Measurements from ENCODE around the gene HADHA.
A peak's percentile ranks its signal among the peaks of the same experiment; 100 is the strongest.
"Not testable (repeated sequence)": the region's sequence is repeated elsewhere in the genome, so short reads cannot be mapped to it uniquely, and the experiment has no call there.

HADHA gene

DNA sequence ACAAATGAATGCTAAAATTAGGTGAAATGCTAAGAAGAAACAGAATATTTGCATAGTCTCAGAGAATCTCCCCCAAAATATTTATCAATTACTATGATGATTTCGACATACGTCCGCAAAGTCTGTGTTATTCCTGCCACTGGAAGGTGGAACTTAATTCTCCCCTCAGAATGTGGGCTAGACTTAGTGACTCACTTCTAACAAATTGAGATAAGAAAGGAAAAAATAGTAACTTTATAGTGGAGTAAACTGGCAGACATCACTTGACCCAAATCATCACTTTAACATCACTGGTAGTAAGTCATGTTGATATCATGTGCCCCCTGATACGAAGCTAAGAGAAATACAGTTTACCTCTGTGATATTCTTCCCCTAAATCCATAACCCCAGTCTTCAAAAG, 23.8 kb upstream of the HADHA start:
- H3K27me3 ChIP-seq (ENCODE audit: insufficient read depth, insufficient read length) = no peaks in the 10 kb centered on the region
- H3K9ac ChIP-seq (ENCODE audit: insufficient read length, low read depth) = no peak overlapping the region
- H3K36me3 ChIP-seq (ENCODE audit: insufficient read depth, insufficient read length, low read length) = peaks cover 11% of the 10 kb centered on the region
- H3K4me3 ChIP-seq (ENCODE audit: insufficient read length, low read depth) = no peak overlapping the region
- no peaks in the 10 kb centered on the region for H3K4me1 ChIP-seq (ENCODE audit: insufficient read depth, insufficient read length)
- H3K9me3 ChIP-seq (ENCODE audit: insufficient read depth, low read length) = no peaks in the 10 kb centered on the region
- no peak for DNase-seq (ENCODE audit: low read depth, low spot score)
- TF ChIP-seq YY1 (IDR thresholded peaks at IDR 0.05; ENCODE audit: insufficient read depth, insufficient read length) (no peak), ZNF274 (IDR thresholded peaks at IDR 0.05; ENCODE audit: low read depth, low read length) (no peak), SUZ12 (IDR thresholded peaks at IDR 0.05; ENCODE audit: extremely low read depth, insufficient read depth, insufficient read length) (no peak)

DNA sequence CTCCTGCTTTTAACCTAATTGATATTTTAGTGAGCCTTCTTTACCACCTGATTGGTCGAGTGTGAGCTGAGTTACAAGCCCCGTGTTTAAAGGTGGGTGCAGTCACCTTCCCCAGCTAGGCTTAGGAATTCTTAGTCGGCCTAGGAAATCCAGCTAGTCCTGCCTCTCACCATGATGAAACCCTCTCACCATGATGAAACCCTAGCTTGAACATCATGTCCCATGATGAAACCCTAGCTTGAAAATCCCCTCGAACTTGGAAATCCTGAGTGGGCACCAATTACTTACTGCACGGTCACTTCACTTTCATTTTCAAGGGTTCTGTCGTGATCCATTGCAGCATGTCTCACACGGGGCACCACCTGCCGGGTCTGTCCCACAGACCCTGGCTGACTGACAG, 14.4 kb upstream of the HADHA start:
- peaks cover 25% of the 10 kb centered on the region for H3K36me3 ChIP-seq (ENCODE audit: insufficient read depth, insufficient read length, low read length)
- not testable (repeated sequence) for DNase-seq (ENCODE audit: low read depth, low spot score); H3K9me3 ChIP-seq (ENCODE audit: insufficient read depth, low read length); H3K27me3 ChIP-seq (ENCODE audit: insufficient read depth, insufficient read length); H3K9ac ChIP-seq (ENCODE audit: insufficient read length, low read depth); H3K4me1 ChIP-seq (ENCODE audit: insufficient read depth, insufficient read length); H3K4me3 ChIP-seq (ENCODE audit: insufficient read length, low read depth)

DNA sequence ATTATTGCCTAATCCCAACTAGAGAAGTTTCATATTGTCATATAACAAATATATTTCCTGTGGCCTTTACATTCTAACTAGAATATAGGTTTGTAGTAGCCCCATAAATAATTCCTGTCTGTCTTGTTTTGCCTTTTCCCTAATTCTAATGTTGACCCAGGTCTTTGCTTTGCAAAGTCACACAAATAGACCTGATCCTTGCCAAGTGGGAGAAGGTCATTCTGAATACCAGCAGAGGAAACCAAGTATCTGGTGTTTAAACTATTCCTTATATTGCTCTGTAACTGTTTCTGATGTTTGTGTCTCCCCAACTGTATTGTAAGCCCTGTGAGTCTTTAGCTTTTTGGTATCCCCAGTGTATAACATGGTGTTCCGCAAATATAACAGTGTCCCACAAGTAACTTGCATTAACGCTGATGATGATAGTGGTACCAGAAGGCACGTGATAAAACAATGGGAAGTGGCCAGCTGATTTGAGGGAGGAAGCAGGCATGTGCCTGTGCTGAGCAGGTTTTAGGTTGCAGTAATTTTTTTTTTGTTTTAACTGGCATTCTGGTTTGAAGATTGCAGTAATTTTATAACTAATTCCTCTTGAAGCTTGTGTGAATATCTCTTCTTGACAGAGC, 11.4 kb upstream of the HADHA start:
- Histone ChIP-seq H3K27me3 (ENCODE audit: insufficient read depth, insufficient read length) (no peaks in the 10 kb centered on the region), H3K36me3 (ENCODE audit: insufficient read depth, insufficient read length, low read length) (peaks cover 24% of the 10 kb centered on the region), H3K4me3 (ENCODE audit: insufficient read length, low read depth) (no peak overlapping the region), H3K9me3 (ENCODE audit: insufficient read depth, low read length) (no peaks in the 10 kb centered on the region; the same call in 1 of the 2 replicates), H3K4me1 (ENCODE audit: insufficient read depth, insufficient read length) (no peaks in the 10 kb centered on the region), H3K9ac (ENCODE audit: insufficient read length, low read depth) (no peak overlapping the region)
- TF ChIP-seq ZNF274 (IDR thresholded peaks at IDR 0.05; ENCODE audit: low read depth, low read length) = no peak
- no peak for TF ChIP-seq YY1 (IDR thresholded peaks at IDR 0.05; ENCODE audit: insufficient read depth, insufficient read length)
- no peak for TF ChIP-seq SUZ12 (IDR thresholded peaks at IDR 0.05; ENCODE audit: extremely low read depth, insufficient read depth, insufficient read length)
- no peak for DNase-seq (ENCODE audit: low read depth, low spot score)

DNA sequence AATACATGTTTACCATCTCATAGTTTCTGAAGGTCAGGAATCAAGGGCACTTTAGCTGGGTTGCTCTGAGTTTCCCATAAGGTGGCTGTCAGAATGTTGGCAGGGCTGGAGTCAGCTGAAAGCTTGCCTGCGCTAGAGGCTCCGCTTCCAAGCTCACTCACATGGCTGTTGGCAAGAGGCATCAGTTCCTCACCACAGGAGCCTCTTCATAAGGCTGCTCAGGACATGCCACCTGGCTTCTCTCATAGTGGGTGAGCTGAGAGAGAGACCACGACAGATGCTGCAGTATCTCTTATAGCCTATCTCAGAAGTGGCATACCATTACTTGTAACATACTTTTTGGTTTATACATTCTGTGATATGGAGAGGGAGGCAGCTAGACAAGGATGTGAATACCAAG, 7.5 kb upstream of the HADHA start:
- H3K36me3 ChIP-seq (ENCODE audit: insufficient read depth, insufficient read length, low read length) = peaks cover 7% of the 10 kb centered on the region
- no peak for DNase-seq (ENCODE audit: low read depth, low spot score)

DNA sequence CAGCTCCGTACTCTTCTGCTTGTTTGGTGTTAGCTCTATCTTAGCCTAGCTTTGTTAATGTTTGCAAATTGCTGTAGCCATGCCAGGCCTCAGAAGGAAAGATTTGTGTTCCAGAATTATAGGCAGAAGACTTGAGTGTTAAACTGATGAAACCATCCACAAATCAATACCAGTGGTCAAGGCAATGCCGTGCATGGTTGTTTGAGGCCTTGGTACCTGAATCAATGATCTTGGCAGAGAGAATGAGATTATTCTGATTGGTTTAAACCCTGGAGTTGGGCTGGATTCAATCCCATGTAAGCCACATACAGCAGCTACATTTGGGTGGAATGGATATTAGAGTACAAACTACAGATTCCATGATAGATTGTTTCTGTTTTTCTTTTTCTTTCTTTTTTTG, 5.2 kb upstream of the HADHA start:
- H3K27me3 ChIP-seq (ENCODE audit: insufficient read depth, insufficient read length) = no peaks in the 10 kb centered on the region
- no peak for DNase-seq (ENCODE audit: low read depth, low spot score)
- H3K9ac ChIP-seq (ENCODE audit: insufficient read length, low read depth) = no peak overlapping the region
- TF ChIP-seq ZNF274 (IDR thresholded peaks at IDR 0.05; ENCODE audit: low read depth, low read length) = no peak
- TF ChIP-seq SUZ12 (IDR thresholded peaks at IDR 0.05; ENCODE audit: extremely low read depth, insufficient read depth, insufficient read length) = no peak
- no peak for TF ChIP-seq YY1 (IDR thresholded peaks at IDR 0.05; ENCODE audit: insufficient read depth, insufficient read length)
- no peaks in the 10 kb centered on the region for H3K4me1 ChIP-seq (ENCODE audit: insufficient read depth, insufficient read length)
- H3K4me3 ChIP-seq (ENCODE audit: insufficient read length, low read depth) = no peak overlapping the region
- no peaks in the 10 kb centered on the region for H3K36me3 ChIP-seq (ENCODE audit: insufficient read depth, insufficient read length, low read length)
- no peaks in the 10 kb centered on the region for H3K9me3 ChIP-seq (ENCODE audit: insufficient read depth, low read length)

More for the DNA sequence above, 7.5 kb upstream of the HADHA start:
- no peak for TF ChIP-seq ZNF274 (IDR thresholded peaks at IDR 0.05; ENCODE audit: low read depth, low read length)
- TF ChIP-seq SUZ12 (IDR thresholded peaks at IDR 0.05; ENCODE audit: extremely low read depth, insufficient read depth, insufficient read length) = no peak
- no peak for TF ChIP-seq YY1 (IDR thresholded peaks at IDR 0.05; ENCODE audit: insufficient read depth, insufficient read length)
- H3K9ac ChIP-seq (ENCODE audit: insufficient read length, low read depth) = no peak overlapping the region
- no peaks in the 10 kb centered on the region for H3K27me3 ChIP-seq (ENCODE audit: insufficient read depth, insufficient read length)
- H3K4me1 ChIP-seq (ENCODE audit: insufficient read depth, insufficient read length) = no peaks in the 10 kb centered on the region
- H3K4me3 ChIP-seq (ENCODE audit: insufficient read length, low read depth) = no peak overlapping the region
- no peaks in the 10 kb centered on the region for H3K9me3 ChIP-seq (ENCODE audit: insufficient read depth, low read length)

DNA sequence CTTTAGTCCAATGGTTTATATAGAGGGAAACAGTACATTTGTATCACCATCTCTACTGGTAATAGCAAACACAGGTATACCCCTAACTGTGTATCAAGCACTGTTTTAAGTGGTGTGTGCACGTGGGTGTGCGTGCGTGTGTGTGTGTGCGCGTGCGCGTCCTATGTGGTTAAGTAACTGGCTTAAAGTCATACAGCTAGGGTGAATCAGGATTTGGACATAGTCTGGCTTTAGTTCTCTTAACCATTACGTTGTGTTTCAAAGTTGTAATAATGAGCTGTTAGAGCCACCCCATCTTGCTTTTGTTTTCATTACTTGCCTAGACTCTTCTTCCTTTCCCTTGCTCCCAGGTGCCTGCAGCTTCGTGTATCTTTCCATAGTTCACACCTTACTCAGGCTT, 2.4 kb upstream of the HADHA start:
- no peaks in the 10 kb centered on the region for H3K4me1 ChIP-seq (ENCODE audit: insufficient read depth, insufficient read length)
- TF ChIP-seq SUZ12 (IDR thresholded peaks at IDR 0.05; ENCODE audit: extremely low read depth, insufficient read depth, insufficient read length) = no peak
- no peak for TF ChIP-seq ZNF274 (IDR thresholded peaks at IDR 0.05; ENCODE audit: low read depth, low read length)
- no peak for TF ChIP-seq YY1 (IDR thresholded peaks at IDR 0.05; ENCODE audit: insufficient read depth, insufficient read length)
- no peak for DNase-seq (ENCODE audit: low read depth, low spot score)

DNA sequence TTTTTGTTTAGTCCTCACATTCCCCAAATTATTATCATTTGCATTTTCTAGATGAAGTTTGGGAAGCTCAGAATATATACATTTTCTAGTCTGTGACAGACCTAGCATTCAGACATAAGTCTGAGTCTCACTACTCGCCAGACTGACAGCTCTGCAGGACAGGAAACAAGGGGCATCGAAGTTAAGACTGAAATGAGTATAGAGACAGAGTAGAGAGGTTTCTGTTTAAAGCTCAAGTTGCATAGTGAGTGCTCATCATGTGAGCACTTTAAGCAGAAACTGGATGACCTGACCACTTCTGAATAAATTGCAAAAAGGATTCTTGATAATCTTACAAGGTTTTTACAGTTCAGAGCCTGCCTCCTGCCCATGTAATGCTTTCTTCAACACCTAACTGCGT, 1.4 kb upstream of the HADHA start:
- H3K36me3 ChIP-seq (ENCODE audit: insufficient read depth, insufficient read length, low read length) = no peaks in the 10 kb centered on the region
- TF ChIP-seq YY1 (IDR thresholded peaks at IDR 0.05; ENCODE audit: insufficient read depth, insufficient read length) (no peak), ZNF274 (IDR thresholded peaks at IDR 0.05; ENCODE audit: low read depth, low read length) (no peak), SUZ12 (IDR thresholded peaks at IDR 0.05; ENCODE audit: extremely low read depth, insufficient read depth, insufficient read length) (no peak)
- H3K9ac ChIP-seq (ENCODE audit: insufficient read length, low read depth) = peak overlapping the region; percentile 87
- no peaks in the 10 kb centered on the region for H3K27me3 ChIP-seq (ENCODE audit: insufficient read depth, insufficient read length)
- no peaks in the 10 kb centered on the region for H3K9me3 ChIP-seq (ENCODE audit: insufficient read depth, low read length)
- no peaks in the 10 kb centered on the region for H3K4me1 ChIP-seq (ENCODE audit: insufficient read depth, insufficient read length)
- no peak for DNase-seq (ENCODE audit: low read depth, low spot score)
- H3K4me3 ChIP-seq (ENCODE audit: insufficient read length, low read depth) = peak overlapping the region; percentile 91

More for the DNA sequence above, 2.4 kb upstream of the HADHA start:
- no peaks in the 10 kb centered on the region for H3K27me3 ChIP-seq (ENCODE audit: insufficient read depth, insufficient read length)
- no peaks in the 10 kb centered on the region for H3K36me3 ChIP-seq (ENCODE audit: insufficient read depth, insufficient read length, low read length)
- no peak overlapping the region for H3K4me3 ChIP-seq (ENCODE audit: insufficient read length, low read depth)
- no peak overlapping the region for H3K9ac ChIP-seq (ENCODE audit: insufficient read length, low read depth)
- H3K9me3 ChIP-seq (ENCODE audit: insufficient read depth, low read length) = no peaks in the 10 kb centered on the region
